H1 (cell line): ENCODE measurements around the gene DDX50. TPM values are rescaled to one million over a fixed set of nuclear protein-coding genes. Genes with fewer than 3 reads are reported as not detected.

Source experiments
- CTCF ChIA-PET: fragments of 300-600 bp; sonication (Branson Sonifier 250); formaldehyde crosslinking; loops from one replicate; lab custom pipeline; 2021; ENCODE audit not compliant: partially characterized antibody; lab: Charles Lee
- POLR2A ChIA-PET: fragments of 300-600 bp; sonication (Branson Sonifier 250); formaldehyde crosslinking; loops from one replicate; lab custom pipeline; 2021; ENCODE audit warnings: inconsistent platforms; ENCODE audit not compliant: partially characterized antibody; lab: Charles Lee
- DNase-seq, 2 experiments: peaks; one replicate each; pipeline versions ENCODE4 v3.0.0 to v3.0.0-alpha.2; 2010 to 2022; ENCODE audit warnings: low spot score in 2 of 2, low read depth in 1 of 2, mixed read lengths in 1 of 2
- FAIRE-seq: peaks from 2 replicates; lab custom pipeline; 2011; peaks lifted over from hg19 to GRCh38; lab: Jason Lieb, UNC
- H2AFZ ChIP-seq: 2 replicates; pipeline ENCODE4 v1.8.1; 2012; ENCODE audit warnings: low read length, inconsistent platforms
- H2AK5ac ChIP-seq: 2 replicates; pipeline ENCODE4 v1.6.1; 2013; ENCODE audit warnings: low read depth, low read length
- H2BK120ac ChIP-seq: replicated peaks from 2 replicates; pipeline ENCODE3; 2013; ENCODE audit warnings: low read depth, low read length, inconsistent platforms
- H2BK12ac ChIP-seq: 2 replicates; pipeline ENCODE4 v1.6.1; 2013; ENCODE audit warnings: low read depth, low read length
- H2BK15ac ChIP-seq: 2 replicates; pipeline ENCODE4 v1.6.1; 2013; ENCODE audit warnings: low read length
- H2BK20ac ChIP-seq: 2 replicates; pipeline ENCODE4 v1.6.1; 2013; ENCODE audit warnings: low read length
- H2BK5ac ChIP-seq: 2 replicates; pipeline ENCODE4 v1.6.1; 2013; ENCODE audit warnings: low read depth, low read length
- H3K14ac ChIP-seq: 2 replicates; pipeline ENCODE4 v1.6.1; 2013; ENCODE audit warnings: inconsistent platforms; ENCODE audit not compliant: insufficient read length
- H3K18ac ChIP-seq: 2 replicates; pipeline ENCODE4 v1.6.1; 2013; ENCODE audit warnings: low read length; ENCODE audit errors: extremely low read depth
- H3K23ac ChIP-seq: 2 replicates; pipeline ENCODE4 v1.6.1; 2013; ENCODE audit warnings: inconsistent platforms; ENCODE audit not compliant: insufficient read length
- H3K23me2 ChIP-seq: 2 replicates; pipeline ENCODE4 v1.6.1; 2013; ENCODE audit warnings: low read depth, low read length
- H3K27ac ChIP-seq: 2 replicates; pipeline ENCODE4 v1.6.1; 2011; ENCODE audit warnings: low read depth, low read length, inconsistent platforms
- H3K27me3 ChIP-seq, 4 experiments: replicated peaks in 1 of 4; 1 replicate in 1 of 4; 2 replicates in 3 of 4; pipeline versions ENCODE4 v1.6.1 to v1.8.1; 2011 to 2013; ENCODE audit warnings: low read length in 3 of 4, mild to moderate bottlenecking in 3 of 4, inconsistent platforms in 2 of 4, mixed read lengths in 2 of 4, moderate library complexity in 1 of 4; ENCODE audit not compliant: control insufficient read depth in 3 of 4, insufficient read depth in 3 of 4; ENCODE audit errors: extremely low read depth in 1 of 4
- H3K36me3 ChIP-seq, 4 experiments: 2 replicates each; pipeline versions ENCODE4 v1.6.1 to v1.8.1; 2011 to 2013; ENCODE audit warnings: mild to moderate bottlenecking in 4 of 4, low read length in 3 of 4, moderate library complexity in 2 of 4, control low read depth in 1 of 4, inconsistent platforms in 1 of 4; ENCODE audit not compliant: insufficient read depth in 4 of 4, control insufficient read depth in 2 of 4
- H3K4ac ChIP-seq: replicated peaks from 2 replicates; pipeline ENCODE3; 2013; ENCODE audit warnings: low read length, low read depth, mixed read lengths, inconsistent platforms; ENCODE audit not compliant: insufficient read length
- H3K4me1 ChIP-seq, 4 experiments: replicated peaks in 1 of 4; 1 replicate in 1 of 4; 2 replicates in 3 of 4; pipeline versions ENCODE4 v1.6.1 to v1.8.1; 2011 to 2013; ENCODE audit warnings: low read length in 3 of 4, inconsistent platforms in 2 of 4, mixed read lengths in 1 of 4; ENCODE audit not compliant: insufficient read depth in 4 of 4, control insufficient read depth in 3 of 4
- H3K4me2 ChIP-seq, 2 experiments: 2 replicates each; pipeline versions ENCODE4 v1.6.1 to v1.8.1; 2011 to 2013; ENCODE audit warnings: low read depth in 2 of 2, low read length in 2 of 2, control low read depth in 1 of 2, inconsistent platforms in 1 of 2, mild to moderate bottlenecking in 1 of 2; ENCODE audit not compliant: insufficient read depth in 1 of 2
- H3K4me3 ChIP-seq, 4 experiments: fragments of 200-600, 300-600 bp in 1 of 4; sonication (generic), shearing (Covaris generic), sonication (Bioruptor Twin) in 1 of 4; 2 replicates each; pipeline versions ENCODE4 v1.5.1 to v1.8.1; 2011 to 2016; ENCODE audit warnings: low read length in 4 of 4, low read depth in 3 of 4, control low read depth in 2 of 4, inconsistent platforms in 2 of 4, mild to moderate bottlenecking in 2 of 4, mixed read lengths in 1 of 4, moderate library complexity in 1 of 4; ENCODE audit not compliant: insufficient read depth in 2 of 4; ENCODE audit errors: extremely low read depth in 1 of 4
- H3K56ac ChIP-seq: replicated peaks from 2 replicates; pipeline ENCODE3; 2013; ENCODE audit warnings: low read depth, mild to moderate bottlenecking, mixed read lengths, low read length, inconsistent platforms; ENCODE audit not compliant: insufficient read length
- H3K79me1 ChIP-seq: 2 replicates; pipeline ENCODE4 v1.6.1; 2013; ENCODE audit warnings: low read depth, low read length, control low read depth
- H3K79me2 ChIP-seq, 2 experiments: 2 replicates each; pipeline versions ENCODE4 v1.6.1 to v1.8.1; 2012 to 2013; ENCODE audit warnings: low read length in 2 of 2, mild to moderate bottlenecking in 2 of 2, inconsistent platforms in 1 of 2; ENCODE audit not compliant: insufficient read depth in 2 of 2, control insufficient read depth in 1 of 2
- H3K9ac ChIP-seq, 4 experiments: replicated peaks in 1 of 4; 1 replicate in 1 of 4; 2 replicates in 3 of 4; pipeline versions ENCODE4 v1.6.1 to v1.8.1; 2011 to 2013; ENCODE audit warnings: low read depth in 3 of 4, low read length in 3 of 4, control low read depth in 2 of 4, mild to moderate bottlenecking in 2 of 4, moderate library complexity in 2 of 4, inconsistent platforms in 1 of 4; ENCODE audit errors: extremely low read depth in 1 of 4
- H3K9me3 ChIP-seq, 2 experiments: 2 replicates each; pipeline versions ENCODE4 v1.6.1 to v1.8.1; 2012 to 2013; ENCODE audit warnings: mild to moderate bottlenecking in 2 of 2, moderate library complexity in 2 of 2, control low read depth in 1 of 2, inconsistent platforms in 1 of 2, low read depth in 1 of 2, low read length in 1 of 2, mixed read lengths in 1 of 2; ENCODE audit not compliant: insufficient read depth in 2 of 2
- H4K20me1 ChIP-seq, 2 experiments: replicated peaks in 1 of 2; 2 replicates each; pipeline versions ENCODE3 to v1.8.1; 2011 to 2013; ENCODE audit warnings: inconsistent platforms in 2 of 2, low read length in 2 of 2, mild to moderate bottlenecking in 1 of 2; ENCODE audit not compliant: insufficient read depth in 2 of 2, control insufficient read depth in 1 of 2
- H4K5ac ChIP-seq: 2 replicates; pipeline ENCODE4 v1.6.1; 2013; ENCODE audit warnings: low read length, low read depth, mixed read lengths, inconsistent platforms; ENCODE audit not compliant: insufficient read length
- H4K8ac ChIP-seq: 2 replicates; pipeline ENCODE4 v1.8.0; 2013; ENCODE audit warnings: mild to moderate bottlenecking, moderate library complexity, low read length, inconsistent platforms; ENCODE audit not compliant: insufficient read depth; ENCODE audit errors: extremely low read depth
- H4K91ac ChIP-seq: replicated peaks from 2 replicates; pipeline ENCODE3; 2013; ENCODE audit warnings: low read length, mixed read lengths, inconsistent platforms; ENCODE audit not compliant: insufficient read length
- BCL11A ChIP-seq, 2 experiments: IDR thresholded peaks; one replicate each; pipeline ENCODE4 v1.6.1; 2011; ENCODE audit warnings: low read depth in 2 of 2, low read length in 2 of 2, mild to moderate bottlenecking in 2 of 2
- BRCA1 ChIP-seq: IDR thresholded peaks from 2 replicates; pipeline ENCODE4 v1.6.1; 2012; ENCODE audit warnings: low read depth, low read length, improper control_type of control experiment
- CEBPB ChIP-seq: IDR thresholded peaks from 2 replicates; pipeline ENCODE4 v1.6.1; 2012; ENCODE audit warnings: low read depth, low read length
- EZH2 ChIP-seq: fragments of 200-600 bp; sonication (generic); IDR thresholded peaks from 2 replicates; pipeline ENCODE4 v1.7.1; 2012; ENCODE audit warnings: low read depth, mild to moderate bottlenecking, moderate library complexity, low read length, inconsistent platforms; ENCODE audit not compliant: severe bottlenecking
- FOSL1 ChIP-seq: IDR thresholded peaks from 2 replicates; pipeline ENCODE4 v1.6.1; 2011; ENCODE audit warnings: mild to moderate bottlenecking, low read depth, low read length, moderate library complexity; ENCODE audit not compliant: insufficient read depth
- KDM1A ChIP-seq: fragments of 200-600, 300-600 bp; sonication (generic); IDR thresholded peaks from 2 replicates; pipeline ENCODE4 v1.7.1; 2016; ENCODE audit warnings: mild to moderate bottlenecking, low read length, borderline replicate concordance
- KDM4A ChIP-seq: IDR thresholded peaks from one replicate; pipeline ENCODE4 v1.7.1; 2012; ENCODE audit warnings: low read depth, mild to moderate bottlenecking, moderate library complexity, low read length, inconsistent platforms; ENCODE audit not compliant: severe bottlenecking
- NANOG ChIP-seq: IDR thresholded peaks from 2 replicates; pipeline ENCODE4 v1.6.1; 2011; ENCODE audit warnings: low read length, low read depth, mild to moderate bottlenecking, inconsistent platforms; ENCODE audit not compliant: insufficient read depth, poor library complexity, severe bottlenecking
- RBBP5 ChIP-seq: IDR thresholded peaks from 2 replicates; pipeline ENCODE4 v1.7.1; 2012; ENCODE audit warnings: low read depth, mild to moderate bottlenecking, inconsistent platforms, low read length, moderate library complexity, borderline replicate concordance
- SP4 ChIP-seq: IDR thresholded peaks from 2 replicates; pipeline ENCODE4 v1.6.1; 2012; ENCODE audit warnings: low read length, inconsistent platforms
- SUZ12 ChIP-seq: fragments of 200-600 bp; sonication (generic); IDR thresholded peaks from 2 replicates; pipeline ENCODE4 v1.6.1; 2012; ENCODE audit warnings: mild to moderate bottlenecking, inconsistent platforms, low read length, moderate library complexity, mixed read lengths
- WGBS, 2 experiments: shearing (Covaris generic) in 1 of 2; methylation state at CpG; one replicate each; pipeline versions ENCODE4 v1.1.6 to v1.1.7; 2013 to 2015; ENCODE audit warnings: low lambda C conversion rate in 2 of 2, mixed read lengths in 2 of 2, inconsistent platforms in 1 of 2, low coverage in 1 of 2, missing lambda C conversion rate in 1 of 2; ENCODE audit not compliant: insufficient replicate concordance in 2 of 2, insufficient coverage in 1 of 2, insufficient read length in 1 of 2; ENCODE audit errors: extremely low coverage in 1 of 2, missing lambda C conversion rate in 1 of 2; 5-methylcytosine and 5-hydroxymethylcytosine counted together
- polyA plus RNA-seq, 7 experiments: library from polyadenylated mRNA; depleted of rRNA in 3 of 7; stranded (reverse) in 5 of 7; unstranded in 2 of 7; fragments of >200 nt in 5 of 7; fragments of 200-250 nt in 2 of 7; gene quantifications; 1 replicate in 5 of 7; 2 replicates in 1 of 7; 4 replicates in 1 of 7; pipeline versions ENCODE4 v1.2.1 to v1.2.3, GENCODE V29; 2011 to 2013; ENCODE audit warnings: missing spikeins in 2 of 7, mixed read lengths in 2 of 7
- total RNA-seq: library from RNA; stranded (reverse); fragmentation: NEBNext Ultra II Directional; extraction: Animal tissue kit (Norgen Biotek cat#: 25700); gene quantifications from 2 replicates; pipeline ENCODE4 v1.2.1, GENCODE V29; 2021

The DDX50 gene
- total and polyA plus RNA-seq, 2 of the 8 experiments (the other 6 are each of a cell fraction or from before 2014, with no cell fraction given), result 20.0 to 36.5 TPM

DNA sequence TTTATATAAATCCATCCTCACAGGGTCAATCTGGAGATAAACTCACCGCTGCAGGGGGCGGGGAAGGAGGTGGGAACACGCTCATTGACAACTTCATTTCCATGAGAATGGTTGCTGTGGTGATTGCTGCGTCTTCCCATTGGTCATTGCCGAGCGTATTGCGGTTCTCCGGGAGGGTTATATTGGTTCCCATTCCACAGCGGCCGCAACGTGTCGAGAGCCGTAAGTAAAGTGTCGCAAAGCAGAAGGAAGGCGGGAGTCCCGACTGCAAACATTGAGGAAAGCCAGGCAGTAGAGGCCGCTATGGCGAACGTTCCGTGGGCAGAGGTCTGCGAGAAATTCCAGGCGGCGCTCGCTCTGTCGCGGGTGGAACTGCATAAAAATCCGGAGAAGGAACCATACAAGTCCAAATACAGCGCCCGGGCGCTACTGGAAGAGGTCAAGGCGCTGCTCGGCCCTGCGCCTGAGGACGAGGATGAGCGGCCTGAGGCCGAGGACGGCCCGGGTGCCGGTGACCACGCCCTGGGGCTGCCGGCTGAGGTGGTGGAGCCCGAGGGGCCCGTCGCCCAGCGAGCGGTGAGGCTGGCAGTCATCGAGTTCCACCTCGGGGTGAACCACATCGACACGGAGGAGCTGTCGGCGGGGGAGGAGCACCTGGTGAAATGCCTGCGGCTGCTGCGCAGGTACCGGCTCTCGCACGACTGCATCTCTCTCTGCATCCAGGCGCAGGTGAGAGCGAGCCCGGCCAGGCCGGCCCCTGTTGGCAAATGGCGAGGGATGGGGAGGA is 87.6 kb downstream of the DDX50 start, which contains the start of gene KIFBP:
Gene KIFBP, plus strand, starts transcription at position 274 of the 787 bp plus-strand sequence. Its CDS starts 30 bp downstream, at position 304.
- Histone ChIP-seq H4K8ac (peak within 1 kb of the TSS; percentile 98), H3K36me3 (peaks cover 5 to 14% (median 10%) of the 10 kb centered on the region in 4 experiments), H2BK15ac (no peak within 1 kb of the TSS; the same call in 1 of the 2 replicates), H2BK5ac (peak within 1 kb of the TSS; percentile 91), H3K4me2 (peak within 1 kb of the TSS; percentile 45 to 95), H3K14ac (no peak within 1 kb of the TSS), H3K9ac (peak within 1 kb of the TSS; percentile 68 to 90 (median 86)), H3K79me2 (peaks cover 13 to 47% of the 10 kb centered on the region in 2 experiments), H2BK12ac (no peak within 1 kb of the TSS), H2AFZ (peak within 1 kb of the TSS; percentile 91), H4K91ac (peak within 1 kb of the TSS; percentile 95), H4K20me1 (peaks cover 0 to 3% of the 10 kb centered on the region in 2 experiments), H3K79me1 (peaks cover 7% of the 10 kb centered on the region), H3K23me2 (no peaks in the 10 kb centered on the region; the same call in 1 of the 2 replicates), H3K9me3 (no peaks in the 10 kb centered on the region), H2AK5ac (no peak within 1 kb of the TSS), H3K18ac (peak within 1 kb of the TSS; percentile 56; the same call in 1 of the 2 replicates), H3K4ac (peak within 1 kb of the TSS; percentile 97), H3K27ac (peak within 1 kb of the TSS; percentile 67), H3K4me1 (no peaks in the 10 kb centered on the region; a peak in 1 of 7 replicates), H3K27me3 (no peaks in the 10 kb centered on the region), H3K56ac (peak within 1 kb of the TSS; percentile 90), H3K23ac (no peak within 1 kb of the TSS), H3K4me3 (peak within 1 kb of the TSS; percentile 51 to 99 (median 82)), H2BK120ac (no peak within 1 kb of the TSS), H2BK20ac (no peak within 1 kb of the TSS), H4K5ac (peak within 1 kb of the TSS; percentile 85)
- 2% methylated on average over 62 of the region's 62 CpGs; no CpG with 5 or more reads in 1 of the 2 experiments for WGBS, 2 experiments
- ChIA-PET POLR2A (interaction anchor here (0.6 to 11.6 kb wide), 13 partner anchors 7 to 1231 kb away, joined by 3 to 91 read pairs (median 4); partner anchors contain the start of gene DDX21), CTCF (interaction anchor here (1.1 to 3.2 kb wide), 4 partner anchors 8 to 103 kb away, joined by 3 to 14 read pairs (median 4); no protein-coding TSS in a partner anchor)
- DNase-seq (peak; percentile 89 to 93), FAIRE-seq (peak; percentile 98)
- peak; percentile 86 for TF ChIP-seq KDM4A
- no peak for TF ChIP-seq KDM1A
- TF ChIP-seq SP4, result no peak
- no peak for TF ChIP-seq SUZ12
- no peak for TF ChIP-seq CEBPB
- no peak for TF ChIP-seq NANOG
- no peak for TF ChIP-seq FOSL1
- no peak for TF ChIP-seq BCL11A (IDR thresholded peaks at IDR 0.05; ENCODE audit: low read depth in 2 of 2, low read length in 2 of 2)
- no peak for TF ChIP-seq BRCA1
- TF ChIP-seq RBBP5, result peak; percentile 92
- TF ChIP-seq EZH2, result no peak
